K562 (cell line): ENCODE measurements around the gene GTF2I. TPM values are rescaled to one million over a fixed set of nuclear protein-coding genes. Genes with fewer than 3 reads are reported as not detected.
"Not testable (repeated sequence)": the region's sequence is repeated elsewhere in the genome, so short reads cannot be mapped to it uniquely, and the experiment has no call there.

Experiments
- ATAC-seq: fragments of 200-7000 bp; cut with Tn5 transposase; 3 replicates; pipeline ENCODE4 v1.9.1; 2020; ENCODE audit warnings: moderate library complexity
- BruUV-seq: library from RNA; stranded (reverse); fragments of 400-500 nt; replicated peaks from 2 replicates; lab custom pipeline; 2021; lab: Mats Ljungman, UMichigan
- CTCF ChIA-PET: fragments of 300-600 bp; formaldehyde crosslinking; extraction: SDS; loops from one replicate; lab custom pipeline; 2021; ENCODE audit warnings: low intra/inter-chr PET ratio; lab: Yijun Ruan, JAX
- POLR2A ChIA-PET: fragments of 300-600, 350-650 bp; sonication (Branson Sonifier 250); formaldehyde crosslinking; extraction: SDS; loops from one replicate; lab custom pipeline; 2021; ENCODE audit warnings: antibody characterized with exemption, inconsistent platforms; lab: Yijun Ruan, JAX
- DNase-seq, 4 experiments: peaks; one replicate each; pipeline versions ENCODE4 v3.0.0 to v3.0.0-alpha.2; 2011 to 2018; ENCODE audit warnings: low spot score in 3 of 4, mixed read lengths in 3 of 4; ENCODE audit errors: extremely low read depth in 1 of 4
- FAIRE-seq: peaks from 2 replicates; lab custom pipeline; 2011; peaks lifted over from hg19 to GRCh38; lab: Jason Lieb, UNC
- H2AFZ ChIP-seq: 2 replicates; pipeline ENCODE4 v1.6.0; 2011; ENCODE audit warnings: low read depth, low read length, control low read depth, inconsistent platforms
- H3K27ac ChIP-seq: fragments of 200-600 bp; 3 replicates; pipeline ENCODE4 v1.8.0; 2011; ENCODE audit warnings: low read depth, mild to moderate bottlenecking, control low read depth, inconsistent platforms, low read length, moderate library complexity, mixed read lengths; ENCODE audit errors: extremely low read depth
- H3K27me3 ChIP-seq, 2 experiments: fragments of 300-600 bp in 1 of 2; 2 replicates in 1 of 2; 3 replicates in 1 of 2; pipeline versions ENCODE4 v1.6.0 to v1.8.0; 2011; ENCODE audit warnings: inconsistent platforms in 2 of 2, low read length in 2 of 2, mild to moderate bottlenecking in 1 of 2, mixed read lengths in 1 of 2, moderate library complexity in 1 of 2; ENCODE audit not compliant: control insufficient read depth in 2 of 2, insufficient read depth in 2 of 2
- H3K36me3 ChIP-seq: fragments of 300-600 bp; 3 replicates; pipeline ENCODE4 v1.8.0; 2011; ENCODE audit warnings: mild to moderate bottlenecking, low read length, inconsistent platforms; ENCODE audit not compliant: control insufficient read depth, insufficient read depth
- H3K4me1 ChIP-seq, 2 experiments: fragments of 200-600 bp in 1 of 2; replicated peaks in 1 of 2; 2 replicates in 1 of 2; 3 replicates in 1 of 2; pipeline versions ENCODE4 v1.5.1 to v1.8.0; 2011; ENCODE audit warnings: inconsistent platforms in 2 of 2, low read length in 2 of 2, mild to moderate bottlenecking in 1 of 2, mixed read lengths in 1 of 2, moderate library complexity in 1 of 2; ENCODE audit not compliant: control insufficient read depth in 2 of 2, insufficient read depth in 2 of 2
- H3K4me2 ChIP-seq: 2 replicates; pipeline ENCODE4 v1.6.1; 2011; ENCODE audit warnings: low read length, control low read depth, inconsistent platforms, mixed read lengths; ENCODE audit not compliant: insufficient read depth
- H3K4me3 ChIP-seq: fragments of 200-600 bp; sonication (generic), shearing (Covaris generic); 2 replicates; pipeline ENCODE4 v1.5.1; 2016; ENCODE audit warnings: control low read depth, inconsistent platforms
- H3K79me2 ChIP-seq: fragments of 200-600 bp; 3 replicates; pipeline ENCODE4 v1.8.0; 2011; ENCODE audit warnings: low read length, inconsistent platforms; ENCODE audit not compliant: control insufficient read depth, insufficient read depth
- H3K9ac ChIP-seq, 2 experiments: 2 replicates each; pipeline versions ENCODE4 v1.6.0 to v1.6.1; 2011; ENCODE audit warnings: low read depth in 2 of 2, low read length in 2 of 2, control low read depth in 1 of 2, inconsistent platforms in 1 of 2, mild to moderate bottlenecking in 1 of 2, mixed read lengths in 1 of 2; ENCODE audit not compliant: insufficient read depth in 1 of 2
- H3K9me1 ChIP-seq: one replicate; pipeline ENCODE4 v1.6.0; 2011; ENCODE audit warnings: inconsistent platforms, mild to moderate bottlenecking, low read length, moderate library complexity; ENCODE audit not compliant: control insufficient read depth, insufficient read depth
- H3K9me3 ChIP-seq: replicated peaks from 2 replicates; pipeline ENCODE4 v1.5.1; 2011; ENCODE audit warnings: low read depth, low read length, inconsistent platforms; ENCODE audit not compliant: control insufficient read depth, insufficient read depth
- H4K20me1 ChIP-seq: replicated peaks from 2 replicates; pipeline ENCODE4 v1.6.1; 2011; ENCODE audit warnings: low read length, inconsistent platforms, mixed read lengths; ENCODE audit not compliant: control insufficient read depth, insufficient read depth
- MEIS2 ChIP-seq: fragments of 450-650 bp; IDR thresholded peaks from 2 replicates; pipeline ENCODE4 v1.6.1; 2014; ENCODE audit warnings: mild to moderate bottlenecking; ENCODE audit not compliant: partially characterized antibody
- RBM25 ChIP-seq: fragments of 200-400 bp; formaldehyde crosslinking; IDR thresholded peaks from 2 replicates; pipeline ENCODE4 v1.6.1; 2018; ENCODE audit warnings: low read length, low read depth, moderate library complexity; ENCODE audit not compliant: severe bottlenecking
- ZNF121 ChIP-seq: sonication (generic); formaldehyde crosslinking; conservative IDR thresholded peaks from 2 replicates; pipeline ENCODE4 v1.8.0; 2022; ENCODE audit warnings: missing genetic modification reagents
- WGBS: fragments of 100-300 bp; shearing (Covaris generic); methylation state at CpG from one replicate; pipeline ENCODE4 v1.1.6; 2016; ENCODE audit warnings: low coverage, mixed read lengths; ENCODE audit not compliant: insufficient coverage; ENCODE audit errors: missing lambda C conversion rate; 5-methylcytosine and 5-hydroxymethylcytosine counted together
- in situ Hi-C: fragments of 300-500 bp; cut with MboI; formaldehyde crosslinking; loops from 4 replicates; pipeline ENCODE4 v1.15.0; 2018; ENCODE audit warnings: inconsistent platforms, mixed read lengths
- intact Hi-C: fragments of 100-400 bp; cut with micrococcal nuclease; formaldehyde crosslinking; loops from 2 replicates; pipeline ENCODE4 v1.14.2; 2022
- polyA plus RNA-seq, 8 experiments: library from polyadenylated mRNA; depleted of rRNA in 4 of 8; stranded (reverse) in 5 of 8; unstranded in 3 of 8; fragments of >200 nt; fragmentation: Nextera tagmentation in 2 of 8; fragmentation: Illumina TruSeq in 1 of 8; extraction: Ambion mirVana in 2 of 8; extraction: Trizol in 1 of 8; gene quantifications; 2 replicates each; pipeline versions ENCODE4 v1.2.1 to v1.2.3, GENCODE V29; 2011 to 2014; ENCODE audit warnings: inconsistent platforms in 1 of 8, missing spikeins in 1 of 8
- total RNA-seq, 7 experiments: library from RNA; depleted of rRNA in 6 of 7; stranded (reverse); fragments of >200 nt in 6 of 7; fragmentation: Illumina TruSeq in 2 of 7; extraction: Trizol in 2 of 7; gene quantifications; 2 replicates each; pipeline versions ENCODE4 v1.2.1 to v1.2.3, GENCODE V29; 2011 to 2021; ENCODE audit warnings: low replicate concordance in 1 of 7
- TF ChIP-seq, protein P1 (sequence below): sonication (generic); formaldehyde crosslinking; IDR thresholded peaks from 2 replicates; pipeline ENCODE4 v1.4.0; 2020; ENCODE audit warnings: mild to moderate bottlenecking, missing genetic modification reagents

GTF2I gene
- total and polyA plus RNA-seq, 9 of the 15 experiments (the other 6 are each of a cell fraction or from before 2014, with no cell fraction given): 8.4 to 161 (median 90.0) TPM

GRCh38 chr7:74667520-74667919 is 10.0 kb downstream of the GTF2I start:
- ATAC-seq, in situ Hi-C loops, CTCF ChIA-PET, H3K9ac ChIP-seq, BruUV-seq, FAIRE-seq, H2AFZ ChIP-seq, H3K4me2 ChIP-seq, H3K27me3 ChIP-seq, H3K4me3 ChIP-seq, intact Hi-C loops, DNase-seq, H3K9me1 ChIP-seq, H3K9me3 ChIP-seq, H3K4me1 ChIP-seq, H3K27ac ChIP-seq, H4K20me1 ChIP-seq: not testable (repeated sequence)
- 92% methylated on average over 5 of the region's 5 CpGs for WGBS
- POLR2A ChIA-PET: interaction anchor here (0.6 to 1.1 kb wide), 2 partner anchors 9 to 11 kb away, joined by 3 to 4 read pairs; partner anchors contain the start of gene GTF2I
- H3K36me3 ChIP-seq: peaks cover 44% of the 10 kb centered on the region
- peaks cover 95% of the 10 kb centered on the region for H3K79me2 ChIP-seq

DNA sequence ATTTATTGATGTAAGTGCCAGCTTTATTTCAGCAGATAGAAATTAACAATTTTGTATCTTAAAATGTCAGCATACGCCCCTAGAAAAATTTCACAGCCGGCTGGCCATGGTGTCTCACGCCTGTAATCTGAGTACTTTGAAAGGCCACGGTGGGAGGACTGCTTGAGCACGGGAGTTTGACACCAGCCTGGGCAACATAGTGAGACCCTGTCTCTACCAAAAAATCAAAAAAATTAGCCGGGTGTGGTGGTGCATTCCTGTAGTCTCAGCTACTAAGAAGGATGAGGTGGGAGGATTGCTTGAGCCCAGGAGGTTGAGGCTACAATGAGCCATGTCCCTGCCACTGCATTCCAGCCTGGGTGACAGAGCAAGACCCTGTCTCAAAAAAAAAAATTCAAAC is 14.1 kb downstream of the GTF2I start:
- POLR2A ChIA-PET: interaction anchor here (2.2 to 5.5 kb wide), 2 partner anchors 11 to 14 kb away, joined by 5 to 42 read pairs; partner anchors contain the start of gene GTF2I
- no peak overlapping the region for H3K27ac ChIP-seq
- H3K9ac ChIP-seq: no peak overlapping the region
- H3K36me3 ChIP-seq: peaks cover 30% of the 10 kb centered on the region; the same call in 2 of the 3 replicates
- DNase-seq (no peak), FAIRE-seq (no peak), ATAC-seq (peak; percentile 12; the same call in 1 of the 3 replicates)
- intact Hi-C loops: no loop called here
- H2AFZ ChIP-seq: no peak overlapping the region
- peak; percentile 35 for TF ChIP-seq RBM25
- TF ChIP-seq, protein P1, sequence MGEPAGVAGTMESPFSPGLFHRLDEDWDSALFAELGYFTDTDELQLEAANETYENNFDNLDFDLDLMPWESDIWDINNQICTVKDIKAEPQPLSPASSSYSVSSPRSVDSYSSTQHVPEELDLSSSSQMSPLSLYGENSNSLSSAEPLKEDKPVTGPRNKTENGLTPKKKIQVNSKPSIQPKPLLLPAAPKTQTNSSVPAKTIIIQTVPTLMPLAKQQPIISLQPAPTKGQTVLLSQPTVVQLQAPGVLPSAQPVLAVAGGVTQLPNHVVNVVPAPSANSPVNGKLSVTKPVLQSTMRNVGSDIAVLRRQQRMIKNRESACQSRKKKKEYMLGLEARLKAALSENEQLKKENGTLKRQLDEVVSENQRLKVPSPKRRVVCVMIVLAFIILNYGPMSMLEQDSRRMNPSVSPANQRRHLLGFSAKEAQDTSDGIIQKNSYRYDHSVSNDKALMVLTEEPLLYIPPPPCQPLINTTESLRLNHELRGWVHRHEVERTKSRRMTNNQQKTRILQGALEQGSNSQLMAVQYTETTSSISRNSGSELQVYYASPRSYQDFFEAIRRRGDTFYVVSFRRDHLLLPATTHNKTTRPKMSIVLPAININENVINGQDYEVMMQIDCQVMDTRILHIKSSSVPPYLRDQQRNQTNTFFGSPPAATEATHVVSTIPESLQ (CRISPR knock-in tag): no peak
- TF ChIP-seq ZNF121 (CRISPR knock-in tag): peak; percentile 83
- no peak for TF ChIP-seq MEIS2
- no peaks in the 10 kb centered on the region for H3K9me1 ChIP-seq
- no peak overlapping the region for H3K4me3 ChIP-seq
- in situ Hi-C loops: no loop called here
- peaks cover 91% of the 10 kb centered on the region for H3K79me2 ChIP-seq
- no peaks in the 10 kb centered on the region for H4K20me1 ChIP-seq
- CTCF ChIA-PET: no interaction called here
- BruUV-seq: no TSS peak
- no peaks in the 10 kb centered on the region for H3K27me3 ChIP-seq
- no peak overlapping the region for H3K4me2 ChIP-seq
- peaks cover 3 to 4% of the 10 kb centered on the region in 2 experiments; a peak in 1 of 5 replicates for H3K4me1 ChIP-seq
- 63% methylated on average over 6 of the region's 6 CpGs for WGBS
- H3K9me3 ChIP-seq: no peaks in the 10 kb centered on the region
